Esophagus squamous epithelium (tissue), 5 donors: ENCODE data around the gene UBE2Z. TPM values are rescaled to one million over a fixed set of nuclear protein-coding genes. Genes with fewer than 3 reads are reported as not detected.

Experiments used
- DNase-seq: peaks from one replicate; lab custom pipeline; 2025; lab: John Stamatoyannopoulos, UW
- H3K27ac ChIP-seq, 4 donors: fragments of 200-600 bp; sonication (generic); one replicate each; pipeline ENCODE4 v1.5.1; 2016 to 2019; ENCODE audit warnings: mild to moderate bottlenecking in 1 of 4
- H3K27me3 ChIP-seq, 4 donors: fragments of 200-600 bp; sonication (generic); 1 replicate in 3 of 4; 2 replicates in 1 of 4; pipeline versions ENCODE4 v1.5.1 to v1.6.0; 2017 to 2021; ENCODE audit warnings: antibody characterized with exemption in 1 of 4
- H3K36me3 ChIP-seq, 3 donors: fragments of 200-600 bp; sonication (generic); one replicate each; pipeline ENCODE4 v1.5.1; 2016 to 2019
- H3K4me1 ChIP-seq, 3 donors: fragments of 200-600 bp; sonication (generic); one replicate each; pipeline ENCODE4 v1.5.1; 2017 to 2019
- H3K4me3 ChIP-seq, 4 donors: fragments of 200-600 bp; sonication (generic); 1 replicate in 3 of 4; 2 replicates in 1 of 4; pipeline ENCODE4 v1.5.1; 2016 to 2019; ENCODE audit warnings: mild to moderate bottlenecking in 2 of 4, moderate library complexity in 1 of 4
- H3K9me3 ChIP-seq, 3 donors: fragments of 200-600 bp; sonication (generic); one replicate each; pipeline ENCODE4 v1.5.1; 2016 to 2019
- CTCF ChIP-seq, 6 experiments: fragments of 450-650 bp in 4 of 6; fragments of 200-600 bp in 2 of 6; sonication (generic) in 2 of 6; IDR thresholded peaks; one replicate each; pipeline ENCODE4 v1.5.1; 2016 to 2019; ENCODE audit warnings: antibody characterized with exemption in 6 of 6, mild to moderate bottlenecking in 4 of 6, moderate library complexity in 4 of 6
- POLR2A ChIP-seq, 4 donors: fragments of 450-650 bp; IDR thresholded peaks; one replicate each; pipeline ENCODE4 v1.6.1; 2017; ENCODE audit warnings: antibody characterized with exemption in 4 of 4, mild to moderate bottlenecking in 4 of 4, moderate library complexity in 3 of 4
- WGBS, 2 donors: methylation state at CpG; one replicate each; pipeline ENCODE4 v1.1.5; 2018; 5-methylcytosine and 5-hydroxymethylcytosine counted together
- intact Hi-C: fragments of 100-400 bp; cut with DNase I; formaldehyde crosslinking; loops from one replicate; pipeline ENCODE4 v1.15.0; 2022
- total RNA-seq, 4 donors: library from RNA; depleted of rRNA; stranded (reverse); fragments of >200 nt; gene quantifications; one replicate each; pipeline ENCODE4 v1.1.0, GENCODE V29; 2016
- donor health status: DM: yes; HTN: yes; CAD: no.

Gene UBE2Z
- total RNA-seq, 4 donors from 2014 or later, result 45.3 to 57.6 (median 53.3) TPM

GRCh38 chr17:48892940-48893645 is 15.1 kb upstream of the UBE2Z start:
- 1% methylated on average over 14 to 20 of the region's 24 CpGs for WGBS, 2 donors
- intact Hi-C loops, result no loop called here
- H3K27me3 ChIP-seq, result no peaks in the 10 kb centered on the region

GRCh38 chr17:48893646-48894508 is 14.3 kb upstream of the UBE2Z start:
- H3K27ac ChIP-seq, result peak overlapping the region in 3 of 4 donors; percentile 78 to 91 (median 85)
- no peaks in the 10 kb centered on the region for H3K9me3 ChIP-seq
- peaks cover 0 to 44% (median 12%) of the 10 kb centered on the region in 3 donors for H3K36me3 ChIP-seq
- TF ChIP-seq CTCF (IDR thresholded peaks at IDR 0.05) (no peak), POLR2A (IDR thresholded peaks at IDR 0.05) (no peak)
- H3K27me3 ChIP-seq, result no peaks in the 10 kb centered on the region
- no peak for DNase-seq
- peak overlapping the region; percentile 54 to 93 (median 84) for H3K4me3 ChIP-seq
- WGBS, 2 donors, result 51 to 66% methylated on average over 5 of the region's 5 CpGs
- intact Hi-C loops, result no loop called here
- H3K4me1 ChIP-seq, result peaks cover 11 to 36% (median 18%) of the 10 kb centered on the region in 3 donors

More at GRCh38 chr17:48892940-48893645, 15.1 kb upstream of the UBE2Z start:
- Histone ChIP-seq H3K4me1 (peaks cover 11 to 36% (median 18%) of the 10 kb centered on the region in 3 donors), H3K36me3 (peaks cover 0 to 39% (median 12%) of the 10 kb centered on the region in 3 donors), H3K9me3 (no peaks in the 10 kb centered on the region), H3K4me3 (peak overlapping the region; percentile 54 to 93 (median 84)), H3K27ac (peak overlapping the region; percentile 78 to 95 (median 88))
- TF ChIP-seq CTCF (IDR thresholded peaks at IDR 0.05), result peak in 1 of 6 experiments; percentile 2
- TF ChIP-seq POLR2A (IDR thresholded peaks at IDR 0.05), result no peak
- no peak for DNase-seq

- Histone ChIP-seq H3K4me3 (no peak overlapping the region), H3K36me3 (peaks cover 0 to 44% (median 12%) of the 10 kb centered on the region in 3 donors), H3K4me1 (peaks cover 11 to 36% (median 18%) of the 10 kb centered on the region in 3 donors), H3K27me3 (no peaks in the 10 kb centered on the region), H3K27ac (no peak overlapping the region), H3K9me3 (no peaks in the 10 kb centered on the region)
- no peak for DNase-seq
- intact Hi-C loops, result no loop called here
- no peak for TF ChIP-seq POLR2A (IDR thresholded peaks at IDR 0.05)
- TF ChIP-seq CTCF (IDR thresholded peaks at IDR 0.05), result no peak
- WGBS, 2 donors, result 88 to 93% methylated on average over 2 to 3 of the region's 3 CpGs
Observed at GRCh38 chr17:48894886-48895285, 13.3 kb upstream of the UBE2Z start.

GRCh38 chr17:48901241-48901640 is 7.0 kb upstream of the UBE2Z start:
- Histone ChIP-seq H3K36me3 (peaks cover 0 to 24% (median 0%) of the 10 kb centered on the region in 3 donors), H3K4me3 (no peak overlapping the region), H3K27me3 (no peaks in the 10 kb centered on the region), H3K9me3 (no peaks in the 10 kb centered on the region), H3K27ac (peak overlapping the region in 1 of 4 donors; percentile 10), H3K4me1 (peaks cover 0 to 7% (median 5%) of the 10 kb centered on the region in 3 donors)
- 38 to 57% methylated on average over 1 of the region's 1 CpG for WGBS, 2 donors
- TF ChIP-seq CTCF (IDR thresholded peaks at IDR 0.05) (no peak), POLR2A (IDR thresholded peaks at IDR 0.05) (no peak)
- no peak for DNase-seq
- intact Hi-C loops, result no loop called here
